Transverse colon (tissue), 4 donors: ENCODE data around the gene CCNE1.

Source experiments
- CTCF ChIP-seq, 5 experiments: fragments of 200-600 bp in 3 of 5; fragments of 450-650 bp in 2 of 5; sonication (generic) in 3 of 5; IDR thresholded peaks; 1 replicate in 2 of 5; 2 replicates in 3 of 5; pipeline ENCODE4 v1.5.1; 2016 to 2017; ENCODE audit warnings: antibody characterized with exemption in 5 of 5, inconsistent platforms in 3 of 5, mild to moderate bottlenecking in 2 of 5, moderate library complexity in 1 of 5
- EP300 ChIP-seq: sonication (generic); formaldehyde crosslinking; IDR thresholded peaks from one replicate; pipeline ENCODE4 v1.6.1; 2017; ENCODE audit warnings: antibody characterized with exemption, low read depth
- POLR2A ChIP-seq: fragments of 450-650 bp; IDR thresholded peaks from one replicate; pipeline ENCODE4 v1.6.1; 2016; ENCODE audit warnings: antibody characterized with exemption, mild to moderate bottlenecking, moderate library complexity
- POLR2AphosphoS5 ChIP-seq, 3 donors: sonication (generic); formaldehyde crosslinking; IDR thresholded peaks; one replicate each; pipeline ENCODE4 v1.6.1; 2016; ENCODE audit warnings: antibody characterized with exemption in 3 of 3

- TF ChIP-seq EP300, result no peak
- TF ChIP-seq POLR2A, result no peak
- no peak for TF ChIP-seq CTCF (IDR thresholded peaks at IDR 0.05)
- TF ChIP-seq POLR2AphosphoS5 (IDR thresholded peaks at IDR 0.05), result no peak
These were observed 41.8 kb upstream of the CCNE1 start for GRCh38 chr19:29769997-29770396.
